Measurements from ENCODE around the gene MYT1. TPM values are rescaled to one million over a fixed set of nuclear protein-coding genes. Genes with fewer than 3 reads are reported as not detected.

The MYT1 gene
- total RNA-seq, 1 experiment from 2014 or later: 2.0 TPM

- DNase-seq (ENCODE audit: low spot score) (peak; percentile 67), ATAC-seq (peak; percentile 12; the same call in 1 of the 2 replicates)
- Mint-ChIP-seq H3K4me3 (no peak overlapping the region), H3K27ac (no peak overlapping the region), H3K36me3 (no peaks in the 10 kb centered on the region), H3K9me3 (no peaks in the 10 kb centered on the region), H3K27me3 (ENCODE audit: low read depth) (no peaks in the 10 kb centered on the region), H3K4me1 (peaks cover 63% of the 10 kb centered on the region)
- CTCF ChIA-PET: interaction anchor here (1.2 kb wide), 1 partner anchor 31 kb away, joined by 4 read pairs; no protein-coding TSS in a partner anchor
- POLR2A ChIA-PET: no interaction called here
- TF ChIP-seq, protein P1, sequence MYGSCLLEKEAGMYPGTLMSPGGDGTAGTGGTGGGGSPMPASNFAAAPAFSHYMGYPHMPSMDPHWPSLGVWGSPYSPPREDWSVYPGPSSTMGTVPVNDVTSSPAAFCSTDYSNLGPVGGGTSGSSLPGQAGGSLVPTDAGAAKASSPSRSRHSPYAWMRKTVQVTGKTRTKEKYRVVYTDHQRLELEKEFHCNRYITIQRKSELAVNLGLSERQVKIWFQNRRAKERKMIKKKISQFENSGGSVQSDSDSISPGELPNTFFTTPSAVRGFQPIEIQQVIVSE (CRISPR knock-in tag; IDR thresholded peaks at IDR 0.05; ENCODE audit: borderline replicate concordance): no peak
- TF ChIP-seq ATF6 (CRISPR knock-in tag; IDR thresholded peaks at IDR 0.05) (no peak), ZNF416 (CRISPR knock-in tag; IDR thresholded peaks at IDR 0.05) (no peak), TCF7 (CRISPR knock-in tag; IDR thresholded peaks at IDR 0.05; ENCODE audit: low read depth) (peak; percentile 75; the same call in 1 of the 2 replicates), EMX1 (CRISPR knock-in tag; IDR thresholded peaks at IDR 0.05) (no peak), SMAD4 (CRISPR knock-in tag; IDR thresholded peaks at IDR 0.05) (peak; percentile 78; the same call in 1 of the 2 replicates), TEAD4 (CRISPR knock-in tag; IDR thresholded peaks at IDR 0.05) (peak; percentile 78), GTF2I (CRISPR knock-in tag; conservative IDR thresholded peaks at IDR 0.05) (no peak), ZNF423 (CRISPR knock-in tag; IDR thresholded peaks at IDR 0.05) (no peak), ZMAT4 (CRISPR knock-in tag; IDR thresholded peaks at IDR 0.05) (no peak), MYBL2 (CRISPR knock-in tag; IDR thresholded peaks at IDR 0.05) (no peak), SOX15 (CRISPR knock-in tag; IDR thresholded peaks at IDR 0.05) (no peak), TEAD1 (CRISPR knock-in tag; IDR thresholded peaks at IDR 0.05) (peak; percentile 85), NR3C1 (CRISPR knock-in tag; conservative IDR thresholded peaks at IDR 0.05; ENCODE audit: low read depth) (no peak), CREM (CRISPR knock-in tag; IDR thresholded peaks at IDR 0.05) (no peak; the same call in 1 of the 2 replicates), ZNF232 (CRISPR knock-in tag; IDR thresholded peaks at IDR 0.05) (peak; percentile 81; the same call in 1 of the 2 replicates), ZNF121 (CRISPR knock-in tag; IDR thresholded peaks at IDR 0.05) (no peak), ZNF138 (CRISPR knock-in tag; conservative IDR thresholded peaks at IDR 0.05) (no peak), ZNF281 (CRISPR knock-in tag; IDR thresholded peaks at IDR 0.05) (no peak)
- TF ChIP-seq, protein P2, sequence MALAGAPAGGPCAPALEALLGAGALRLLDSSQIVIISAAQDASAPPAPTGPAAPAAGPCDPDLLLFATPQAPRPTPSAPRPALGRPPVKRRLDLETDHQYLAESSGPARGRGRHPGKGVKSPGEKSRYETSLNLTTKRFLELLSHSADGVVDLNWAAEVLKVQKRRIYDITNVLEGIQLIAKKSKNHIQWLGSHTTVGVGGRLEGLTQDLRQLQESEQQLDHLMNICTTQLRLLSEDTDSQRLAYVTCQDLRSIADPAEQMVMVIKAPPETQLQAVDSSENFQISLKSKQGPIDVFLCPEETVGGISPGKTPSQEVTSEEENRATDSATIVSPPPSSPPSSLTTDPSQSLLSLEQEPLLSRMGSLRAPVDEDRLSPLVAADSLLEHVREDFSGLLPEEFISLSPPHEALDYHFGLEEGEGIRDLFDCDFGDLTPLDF (CRISPR knock-in tag; IDR thresholded peaks at IDR 0.05): no peak
- TF ChIP-seq, protein P3, sequence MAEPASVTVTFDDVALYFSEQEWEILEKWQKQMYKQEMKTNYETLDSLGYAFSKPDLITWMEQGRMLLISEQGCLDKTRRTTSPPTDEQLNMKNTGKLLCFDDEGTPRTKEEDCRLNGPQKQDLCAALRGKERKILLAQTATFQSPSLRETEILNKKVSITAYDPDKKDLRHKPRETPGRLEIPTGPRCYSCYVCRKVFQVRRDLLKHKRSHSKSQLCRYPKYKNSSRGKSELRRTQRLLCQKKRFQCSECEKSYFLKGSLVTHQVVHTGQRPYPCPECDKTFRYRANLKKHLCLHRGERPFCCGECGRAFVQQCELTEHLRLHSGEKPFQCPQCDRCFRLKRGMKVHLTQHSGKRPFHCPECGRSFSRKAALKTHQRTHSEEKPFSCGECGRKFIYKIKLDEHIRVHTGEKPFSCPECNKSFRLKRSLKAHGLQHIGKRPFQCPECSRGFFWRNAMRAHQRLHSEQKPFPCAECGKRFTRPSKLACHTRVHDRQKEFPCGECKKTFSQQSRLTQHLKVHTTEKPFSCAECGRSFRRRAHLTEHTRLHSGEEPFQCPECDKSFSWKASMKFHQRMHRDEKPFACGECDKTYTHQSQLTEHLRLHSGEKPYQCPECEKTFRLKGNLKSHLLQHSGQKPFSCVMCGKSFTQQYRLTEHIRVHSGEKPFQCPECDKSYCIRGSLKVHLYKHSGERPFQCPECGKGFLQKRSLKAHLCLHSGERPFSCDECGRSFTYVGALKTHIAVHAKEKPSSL (CRISPR knock-in tag; conservative IDR thresholded peaks at IDR 0.05): no peak
- TF ChIP-seq, protein P4, sequence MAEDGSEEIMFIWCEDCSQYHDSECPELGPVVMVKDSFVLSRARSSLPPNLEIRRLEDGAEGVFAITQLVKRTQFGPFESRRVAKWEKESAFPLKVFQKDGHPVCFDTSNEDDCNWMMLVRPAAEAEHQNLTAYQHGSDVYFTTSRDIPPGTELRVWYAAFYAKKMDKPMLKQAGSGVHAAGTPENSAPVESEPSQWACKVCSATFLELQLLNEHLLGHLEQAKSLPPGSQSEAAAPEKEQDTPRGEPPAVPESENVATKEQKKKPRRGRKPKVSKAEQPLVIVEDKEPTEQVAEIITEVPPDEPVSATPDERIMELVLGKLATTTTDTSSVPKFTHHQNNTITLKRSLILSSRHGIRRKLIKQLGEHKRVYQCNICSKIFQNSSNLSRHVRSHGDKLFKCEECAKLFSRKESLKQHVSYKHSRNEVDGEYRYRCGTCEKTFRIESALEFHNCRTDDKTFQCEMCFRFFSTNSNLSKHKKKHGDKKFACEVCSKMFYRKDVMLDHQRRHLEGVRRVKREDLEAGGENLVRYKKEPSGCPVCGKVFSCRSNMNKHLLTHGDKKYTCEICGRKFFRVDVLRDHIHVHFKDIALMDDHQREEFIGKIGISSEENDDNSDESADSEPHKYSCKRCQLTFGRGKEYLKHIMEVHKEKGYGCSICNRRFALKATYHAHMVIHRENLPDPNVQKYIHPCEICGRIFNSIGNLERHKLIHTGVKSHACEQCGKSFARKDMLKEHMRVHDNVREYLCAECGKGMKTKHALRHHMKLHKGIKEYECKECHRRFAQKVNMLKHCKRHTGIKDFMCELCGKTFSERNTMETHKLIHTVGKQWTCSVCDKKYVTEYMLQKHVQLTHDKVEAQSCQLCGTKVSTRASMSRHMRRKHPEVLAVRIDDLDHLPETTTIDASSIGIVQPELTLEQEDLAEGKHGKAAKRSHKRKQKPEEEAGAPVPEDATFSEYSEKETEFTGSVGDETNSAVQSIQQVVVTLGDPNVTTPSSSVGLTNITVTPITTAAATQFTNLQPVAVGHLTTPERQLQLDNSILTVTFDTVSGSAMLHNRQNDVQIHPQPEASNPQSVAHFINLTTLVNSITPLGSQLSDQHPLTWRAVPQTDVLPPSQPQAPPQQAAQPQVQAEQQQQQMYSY (CRISPR knock-in tag; IDR thresholded peaks at IDR 0.05): no peak
- TF ChIP-seq, protein P5, sequence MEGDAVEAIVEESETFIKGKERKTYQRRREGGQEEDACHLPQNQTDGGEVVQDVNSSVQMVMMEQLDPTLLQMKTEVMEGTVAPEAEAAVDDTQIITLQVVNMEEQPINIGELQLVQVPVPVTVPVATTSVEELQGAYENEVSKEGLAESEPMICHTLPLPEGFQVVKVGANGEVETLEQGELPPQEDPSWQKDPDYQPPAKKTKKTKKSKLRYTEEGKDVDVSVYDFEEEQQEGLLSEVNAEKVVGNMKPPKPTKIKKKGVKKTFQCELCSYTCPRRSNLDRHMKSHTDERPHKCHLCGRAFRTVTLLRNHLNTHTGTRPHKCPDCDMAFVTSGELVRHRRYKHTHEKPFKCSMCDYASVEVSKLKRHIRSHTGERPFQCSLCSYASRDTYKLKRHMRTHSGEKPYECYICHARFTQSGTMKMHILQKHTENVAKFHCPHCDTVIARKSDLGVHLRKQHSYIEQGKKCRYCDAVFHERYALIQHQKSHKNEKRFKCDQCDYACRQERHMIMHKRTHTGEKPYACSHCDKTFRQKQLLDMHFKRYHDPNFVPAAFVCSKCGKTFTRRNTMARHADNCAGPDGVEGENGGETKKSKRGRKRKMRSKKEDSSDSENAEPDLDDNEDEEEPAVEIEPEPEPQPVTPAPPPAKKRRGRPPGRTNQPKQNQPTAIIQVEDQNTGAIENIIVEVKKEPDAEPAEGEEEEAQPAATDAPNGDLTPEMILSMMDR (IDR thresholded peaks at IDR 0.05): no peak
- TF ChIP-seq, protein P6, sequence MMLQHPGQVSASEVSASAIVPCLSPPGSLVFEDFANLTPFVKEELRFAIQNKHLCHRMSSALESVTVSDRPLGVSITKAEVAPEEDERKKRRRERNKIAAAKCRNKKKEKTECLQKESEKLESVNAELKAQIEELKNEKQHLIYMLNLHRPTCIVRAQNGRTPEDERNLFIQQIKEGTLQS (CRISPR knock-in tag; conservative IDR thresholded peaks at IDR 0.05): no peak
Observed at GRCh38 chr20:64192406-64192805, 28.2 kb downstream of the MYT1 start.
